Uterus (tissue), 4 donors: ENCODE measurements around the gene TMEM201. TPM values are rescaled to one million over a fixed set of nuclear protein-coding genes. Genes with fewer than 3 reads are reported as not detected.

Experiments used
- DNase-seq, 2 donors: peaks; one replicate each; pipeline ENCODE4 v3.0.0-alpha.2; 2019 to 2020
- H3K27ac ChIP-seq, 2 donors: fragments of 200-600 bp; sonication (generic); 1 replicate in 1 of 2; 2 replicates in 1 of 2; pipeline ENCODE4 v1.5.1; 2016 to 2018
- H3K27me3 ChIP-seq, 2 donors: fragments of 200-600 bp; sonication (generic); one replicate each; pipeline ENCODE4 v1.5.1; 2018 to 2019; ENCODE audit warnings: control low read depth in 1 of 2
- H3K36me3 ChIP-seq, 2 donors: fragments of 200-600 bp; sonication (generic); one replicate each; pipeline ENCODE4 v1.5.1; 2019; ENCODE audit warnings: control low read depth in 1 of 2
- H3K4me1 ChIP-seq, 2 donors: fragments of 200-600 bp; sonication (generic); one replicate each; pipeline ENCODE4 v1.5.1; 2018 to 2019; ENCODE audit warnings: control low read depth in 1 of 2
- H3K4me3 ChIP-seq, 2 donors: fragments of 200-600 bp; sonication (generic); 1 replicate in 1 of 2; 2 replicates in 1 of 2; pipeline ENCODE4 v1.5.1; 2018 to 2019; ENCODE audit warnings: mild to moderate bottlenecking in 1 of 2
- H3K9me3 ChIP-seq, 2 donors: fragments of 200-600 bp; sonication (generic); one replicate each; pipeline ENCODE4 v1.5.1; 2019; ENCODE audit warnings: control low read depth in 1 of 2
- POLR2A ChIP-seq, 2 donors: fragments of 450-650 bp; IDR thresholded peaks; one replicate each; pipeline ENCODE4 v1.6.1; 2016; ENCODE audit warnings: antibody characterized with exemption in 2 of 2, mild to moderate bottlenecking in 1 of 2, moderate library complexity in 1 of 2
- intact Hi-C: fragments of 100-400 bp; cut with DNase I; formaldehyde crosslinking; loops from one replicate; pipeline ENCODE4 v1.15.1; 2023; ENCODE audit warnings: low total_unique reads
- total RNA-seq, 4 donors: library from RNA; depleted of rRNA in 3 of 4; stranded (reverse); fragments of >200 nt in 3 of 4; gene quantifications; one replicate each; pipeline versions ENCODE4 v1.1.0 to v1.2.4, GENCODE V29; 2014 to 2023
- TF ChIP-seq, protein P1 (sequence below), 4 experiments: fragments of 200-600 bp in 2 of 4; fragments of 450-650 bp in 2 of 4; sonication (generic) in 2 of 4; IDR thresholded peaks; one replicate each; pipeline ENCODE4 v1.5.1; 2016 to 2019; ENCODE audit warnings: antibody characterized with exemption in 4 of 4, mild to moderate bottlenecking in 2 of 4, moderate library complexity in 1 of 4
- donor health status: DM: yes; HTN: yes; CAD: no.

Gene TMEM201
- total RNA-seq, 4 donors from 2014 or later = 0.29 to 20.2 (median 4.0) TPM

DNA sequence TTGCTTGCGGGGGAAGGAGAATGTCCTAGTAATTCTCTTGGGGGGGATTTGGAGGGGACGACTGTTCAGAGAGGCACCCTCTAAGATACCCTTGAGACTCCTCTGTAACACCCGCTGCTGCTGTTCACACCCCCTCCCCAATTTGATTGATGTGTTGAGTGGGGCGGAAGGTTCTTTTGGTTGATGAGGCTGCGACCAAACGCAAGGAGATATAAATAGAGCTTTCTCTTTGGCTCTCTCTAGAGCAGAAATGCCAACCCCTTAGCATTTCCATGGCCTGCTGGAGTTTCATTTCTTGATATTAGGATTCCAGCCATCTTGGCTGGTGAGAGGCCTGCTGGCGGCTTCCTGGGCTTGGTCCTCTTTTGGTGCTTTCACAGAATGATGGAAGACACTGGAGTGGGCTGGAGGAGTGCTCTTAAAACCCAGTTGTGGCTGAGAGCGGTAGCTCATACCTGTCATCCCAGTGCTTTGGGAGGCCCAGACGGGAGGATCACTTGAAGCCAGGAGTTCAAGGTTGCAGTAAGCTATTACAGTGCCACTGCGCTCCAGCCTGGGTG, 64.9 kb downstream of the TMEM201 start:
- Histone ChIP-seq H3K4me3 (no peak overlapping the region), H3K27me3 (no peaks in the 10 kb centered on the region), H3K36me3 (no peaks in the 10 kb centered on the region), H3K4me1 (peaks cover 0 to 16% of the 10 kb centered on the region in 2 donors), H3K27ac (no peak overlapping the region), H3K9me3 (no peaks in the 10 kb centered on the region)
- no peak for DNase-seq
- TF ChIP-seq, protein P1, sequence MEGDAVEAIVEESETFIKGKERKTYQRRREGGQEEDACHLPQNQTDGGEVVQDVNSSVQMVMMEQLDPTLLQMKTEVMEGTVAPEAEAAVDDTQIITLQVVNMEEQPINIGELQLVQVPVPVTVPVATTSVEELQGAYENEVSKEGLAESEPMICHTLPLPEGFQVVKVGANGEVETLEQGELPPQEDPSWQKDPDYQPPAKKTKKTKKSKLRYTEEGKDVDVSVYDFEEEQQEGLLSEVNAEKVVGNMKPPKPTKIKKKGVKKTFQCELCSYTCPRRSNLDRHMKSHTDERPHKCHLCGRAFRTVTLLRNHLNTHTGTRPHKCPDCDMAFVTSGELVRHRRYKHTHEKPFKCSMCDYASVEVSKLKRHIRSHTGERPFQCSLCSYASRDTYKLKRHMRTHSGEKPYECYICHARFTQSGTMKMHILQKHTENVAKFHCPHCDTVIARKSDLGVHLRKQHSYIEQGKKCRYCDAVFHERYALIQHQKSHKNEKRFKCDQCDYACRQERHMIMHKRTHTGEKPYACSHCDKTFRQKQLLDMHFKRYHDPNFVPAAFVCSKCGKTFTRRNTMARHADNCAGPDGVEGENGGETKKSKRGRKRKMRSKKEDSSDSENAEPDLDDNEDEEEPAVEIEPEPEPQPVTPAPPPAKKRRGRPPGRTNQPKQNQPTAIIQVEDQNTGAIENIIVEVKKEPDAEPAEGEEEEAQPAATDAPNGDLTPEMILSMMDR (IDR thresholded peaks at IDR 0.05) = no peak
- TF ChIP-seq POLR2A (IDR thresholded peaks at IDR 0.05) = no peak
- intact Hi-C loops = no loop called here

DNA sequence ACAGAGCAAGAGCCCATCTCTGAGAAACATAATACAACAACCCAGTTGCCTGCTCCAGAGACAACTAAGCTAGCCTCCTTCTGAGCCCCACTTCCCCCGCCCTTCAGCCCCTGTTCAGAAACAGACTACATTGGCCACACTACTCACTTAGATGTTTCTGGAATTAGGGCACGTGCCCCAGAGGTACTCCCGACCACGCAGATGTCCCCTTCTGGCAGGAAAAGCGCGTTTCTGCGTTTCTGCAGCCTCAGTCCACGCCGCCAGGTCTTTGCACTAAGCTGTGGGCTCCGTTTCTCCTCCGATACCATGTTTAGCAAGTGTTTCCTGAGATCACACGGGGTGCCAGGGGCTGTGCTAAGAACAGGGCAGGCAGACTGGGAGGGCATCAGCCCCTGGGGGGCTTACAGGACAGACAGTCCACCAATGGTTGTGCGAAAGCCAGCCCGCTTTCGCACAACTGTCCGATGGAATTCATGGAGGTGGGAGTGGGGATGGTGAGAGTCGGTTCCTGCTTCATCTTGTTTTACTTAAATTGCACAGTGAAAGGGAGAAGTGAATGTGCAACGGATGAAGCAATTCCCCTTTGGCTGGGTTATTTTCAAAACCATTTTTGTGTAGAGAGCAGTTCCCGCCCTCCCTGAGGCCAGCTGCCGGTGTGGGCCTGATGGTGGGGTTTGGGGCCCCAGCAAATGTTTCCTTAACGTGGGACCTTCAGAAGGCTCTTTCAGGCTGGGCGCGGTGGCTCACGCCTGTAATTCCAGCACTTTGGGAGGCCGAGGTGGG, 65.5 kb downstream of the TMEM201 start:
- Histone ChIP-seq H3K4me3 (no peak overlapping the region), H3K27me3 (no peaks in the 10 kb centered on the region), H3K36me3 (no peaks in the 10 kb centered on the region), H3K9me3 (no peaks in the 10 kb centered on the region), H3K27ac (no peak overlapping the region), H3K4me1 (peaks cover 0 to 16% of the 10 kb centered on the region in 2 donors)
- DNase-seq = no peak
- no peak for TF ChIP-seq POLR2A (IDR thresholded peaks at IDR 0.05)
- TF ChIP-seq, protein P1 (IDR thresholded peaks at IDR 0.05) = no peak
- intact Hi-C loops = no loop called here

DNA sequence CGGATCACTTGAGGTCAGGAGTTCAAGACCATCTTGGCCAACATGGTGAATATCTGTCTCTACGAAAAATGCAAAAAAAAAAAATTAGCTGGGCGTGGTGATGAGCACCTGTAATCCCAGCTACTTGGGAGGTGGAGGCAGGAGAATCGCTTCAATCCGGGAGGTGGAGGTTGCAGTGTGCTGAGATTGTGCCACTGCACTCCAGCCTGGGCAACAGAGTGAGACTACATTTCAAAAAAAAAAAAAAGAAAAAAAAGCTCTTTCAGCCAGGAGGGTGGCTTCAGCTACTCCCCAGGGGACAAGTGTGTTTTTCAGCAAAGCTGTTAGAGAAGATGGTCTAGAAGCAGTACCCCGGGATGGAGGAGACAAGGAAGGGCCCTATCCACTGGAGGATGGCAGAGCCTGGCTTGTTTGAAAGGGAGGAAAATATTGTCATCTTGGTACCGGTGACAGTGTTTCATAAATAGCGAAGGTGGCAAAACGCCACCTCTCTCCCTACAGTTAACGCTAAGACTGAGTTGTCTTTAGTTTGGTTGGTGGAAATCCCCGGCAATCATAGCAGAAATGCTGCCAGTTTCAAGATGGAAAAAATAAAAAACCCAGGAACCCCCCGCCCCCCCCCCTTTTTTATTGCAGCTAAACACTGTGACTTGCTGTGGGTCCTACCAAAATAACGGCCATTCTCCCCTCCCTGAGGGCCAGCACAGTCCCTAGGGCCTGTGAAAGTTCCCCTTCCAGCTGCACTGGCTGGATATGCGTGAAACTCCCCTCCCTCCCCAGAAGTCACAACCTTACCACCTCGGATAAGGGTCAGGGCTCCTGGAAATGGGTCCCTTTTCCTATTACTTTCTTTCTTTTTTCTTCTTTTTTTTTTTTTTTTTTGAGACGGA, 66.4 kb downstream of the TMEM201 start:
- TF ChIP-seq, protein P1 (IDR thresholded peaks at IDR 0.05) = no peak
- TF ChIP-seq POLR2A (IDR thresholded peaks at IDR 0.05) = no peak
- no peaks in the 10 kb centered on the region for H3K36me3 ChIP-seq
- peaks cover 0 to 16% of the 10 kb centered on the region in 2 donors for H3K4me1 ChIP-seq
- H3K27me3 ChIP-seq = no peaks in the 10 kb centered on the region
- intact Hi-C loops = no loop called here
- no peak overlapping the region for H3K27ac ChIP-seq
- DNase-seq = no peak
- H3K4me3 ChIP-seq = no peak overlapping the region
- no peaks in the 10 kb centered on the region for H3K9me3 ChIP-seq

DNA sequence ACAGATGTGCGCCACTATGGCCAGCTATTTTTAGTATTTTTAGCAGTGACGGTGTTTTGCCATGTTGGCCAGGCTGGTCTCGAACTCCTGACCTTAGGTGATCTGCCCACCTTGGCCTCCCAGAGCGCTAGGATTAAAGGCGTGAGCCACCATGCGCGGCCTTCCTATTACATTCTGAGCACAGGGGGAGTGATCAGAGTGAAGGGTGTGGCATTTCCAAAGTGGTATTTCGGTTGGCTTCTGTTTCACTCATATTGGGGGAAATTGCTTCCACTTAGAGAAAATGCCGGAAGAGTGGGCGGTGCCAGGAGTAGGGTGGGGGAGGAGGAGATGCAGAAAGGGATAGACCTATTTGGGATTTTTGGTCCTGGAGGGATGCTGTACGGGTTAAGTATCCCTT, 67.1 kb downstream of the TMEM201 start:
- no peak for DNase-seq
- TF ChIP-seq, protein P1 (IDR thresholded peaks at IDR 0.05) = no peak
- TF ChIP-seq POLR2A (IDR thresholded peaks at IDR 0.05) = no peak
- intact Hi-C loops = no loop called here

More for the DNA sequence above, 67.1 kb downstream of the TMEM201 start:
- no peak overlapping the region for H3K27ac ChIP-seq
- peaks cover 0 to 16% of the 10 kb centered on the region in 2 donors for H3K4me1 ChIP-seq
- no peaks in the 10 kb centered on the region for H3K27me3 ChIP-seq
- H3K36me3 ChIP-seq = no peaks in the 10 kb centered on the region
- H3K4me3 ChIP-seq = no peak overlapping the region
- no peaks in the 10 kb centered on the region for H3K9me3 ChIP-seq
